Sigmoid colon (tissue), 7 donors: Measurements from ENCODE around the gene RHOB. TPM values are rescaled to one million over a fixed set of nuclear protein-coding genes. Genes with fewer than 3 reads are reported as not detected.

Source experiments
- DNase-seq: peaks from one replicate; pipeline ENCODE4 v3.0.0-alpha.2; 2019
- H3K27ac ChIP-seq, 4 donors: fragments of 200-600 bp; sonication (generic); one replicate each; pipeline ENCODE4 v1.5.1; 2016 to 2019; ENCODE audit warnings: mild to moderate bottlenecking in 1 of 4
- H3K27me3 ChIP-seq, 3 donors: fragments of 200-600 bp; sonication (generic); one replicate each; pipeline ENCODE4 v1.5.1; 2019; ENCODE audit warnings: mild to moderate bottlenecking in 1 of 3
- H3K36me3 ChIP-seq, 4 donors: fragments of 200-600 bp; sonication (generic); one replicate each; pipeline ENCODE4 v1.5.1; 2016 to 2019
- H3K4me1 ChIP-seq, 4 donors: fragments of 200-600 bp; sonication (generic); one replicate each; pipeline ENCODE4 v1.5.1; 2017 to 2019
- H3K4me3 ChIP-seq, 4 donors: fragments of 200-600 bp; sonication (generic); one replicate each; pipeline ENCODE4 v1.5.1; 2017 to 2019; ENCODE audit warnings: mild to moderate bottlenecking in 2 of 4, moderate library complexity in 1 of 4
- H3K9me3 ChIP-seq, 4 donors: fragments of 200-600 bp in 3 of 4; sonication (generic) in 3 of 4; one replicate each; pipeline versions ENCODE4 v1.5.1 to v1.6.1; 2013 to 2019
- CTCF ChIP-seq, 4 experiments: fragments of 450-650 bp in 3 of 4; fragments of 200-600 bp in 1 of 4; IDR thresholded peaks; one replicate each; pipeline ENCODE4 v1.5.1; 2016 to 2019; ENCODE audit warnings: antibody characterized with exemption in 4 of 4, mild to moderate bottlenecking in 3 of 4, moderate library complexity in 2 of 4
- EP300 ChIP-seq, 4 donors: sonication (generic); formaldehyde crosslinking; IDR thresholded peaks; one replicate each; pipeline ENCODE4 v1.6.1; 2017; ENCODE audit warnings: antibody characterized with exemption in 4 of 4
- POLR2A ChIP-seq, 2 donors: fragments of 450-650 bp; IDR thresholded peaks; one replicate each; pipeline ENCODE4 v1.6.1; 2016; ENCODE audit warnings: antibody characterized with exemption in 2 of 2, mild to moderate bottlenecking in 2 of 2, moderate library complexity in 2 of 2
- POLR2AphosphoS5 ChIP-seq, 4 donors: sonication (generic); formaldehyde crosslinking; IDR thresholded peaks; one replicate each; pipeline ENCODE4 v1.6.1; 2017; ENCODE audit warnings: antibody characterized with exemption in 4 of 4
- WGBS, 2 donors: extraction: QIAGEN DNeasy Blood & Tissue Kit; methylation state at CpG; one replicate each; pipeline ENCODE4 v1.1.7; 2013; 5-methylcytosine and 5-hydroxymethylcytosine counted together
- intact Hi-C: fragments of 100-400 bp; cut with DNase I; formaldehyde crosslinking; loops from one replicate; pipeline ENCODE4 v1.15.1; 2023
- polyA plus RNA-seq, 3 donors: library from polyadenylated mRNA; stranded (reverse); fragments of 200-250 nt; gene quantifications; one replicate each; pipeline ENCODE4 v1.2.3, GENCODE V29; 2013
- total RNA-seq, 4 donors: library from RNA; depleted of rRNA; stranded (reverse); fragments of >200 nt; gene quantifications; one replicate each; pipeline ENCODE4 v1.1.0, GENCODE V29; 2016
- donor health status: healthy with polysubstance abuse.
- donor health status: Bipolar disorder and iron deficiency.
- donor health status: healthy.

RHOB gene
- total and polyA plus RNA-seq, 7 donors, result 60.6 to 1,323 (median 753) TPM

GRCh38 chr2:20400787-20401488 lies 45.9 kb upstream of the RHOB start:
- H3K4me1 ChIP-seq, result peaks cover 0 to 22% (median 17%) of the 10 kb centered on the region in 4 donors
- H3K27ac ChIP-seq, result peak overlapping the region; percentile 17 to 62 (median 44)
- H3K4me3 ChIP-seq, result no peak overlapping the region
- TF ChIP-seq CTCF (IDR thresholded peaks at IDR 0.05) (no peak), POLR2A (IDR thresholded peaks at IDR 0.05) (no peak), EP300 (IDR thresholded peaks at IDR 0.05) (no peak), POLR2AphosphoS5 (IDR thresholded peaks at IDR 0.05) (no peak)
- H3K36me3 ChIP-seq, result no peaks in the 10 kb centered on the region
- H3K27me3 ChIP-seq, result no peaks in the 10 kb centered on the region
- peak; percentile 60 for DNase-seq
- intact Hi-C loops, result no loop called here
- no peaks in the 10 kb centered on the region for H3K9me3 ChIP-seq
- 67 to 74% methylated on average over 3 of the region's 3 CpGs for WGBS, 2 donors

- Histone ChIP-seq H3K27ac (peak overlapping the region; percentile 17 to 62 (median 44)), H3K36me3 (no peaks in the 10 kb centered on the region), H3K4me3 (no peak overlapping the region), H3K9me3 (no peaks in the 10 kb centered on the region), H3K4me1 (peaks cover 0 to 22% (median 17%) of the 10 kb centered on the region in 4 donors), H3K27me3 (no peaks in the 10 kb centered on the region)
- intact Hi-C loops, result no loop called here
- no peak for TF ChIP-seq CTCF (IDR thresholded peaks at IDR 0.05)
- no peak for TF ChIP-seq EP300 (IDR thresholded peaks at IDR 0.05)
- TF ChIP-seq POLR2A (IDR thresholded peaks at IDR 0.05), result no peak
- no peak for TF ChIP-seq POLR2AphosphoS5 (IDR thresholded peaks at IDR 0.05)
- DNase-seq, result peak; percentile 48
- 88 to 92% methylated on average over 6 of the region's 6 CpGs for WGBS, 2 donors
These were observed 45.4 kb upstream of the RHOB start for GRCh38 chr2:20401489-20401835.

- TF ChIP-seq EP300 (IDR thresholded peaks at IDR 0.05), result peak in 2 of 4 donors; percentile 37 to 57
- no peak for TF ChIP-seq CTCF (IDR thresholded peaks at IDR 0.05)
- no peak for TF ChIP-seq POLR2A (IDR thresholded peaks at IDR 0.05)
- peak; percentile 62 to 83 (median 74) for TF ChIP-seq POLR2AphosphoS5 (IDR thresholded peaks at IDR 0.05)
- Histone ChIP-seq H3K36me3 (no peaks in the 10 kb centered on the region), H3K27me3 (no peaks in the 10 kb centered on the region), H3K4me3 (no peak overlapping the region), H3K27ac (peak overlapping the region; percentile 50 to 73 (median 70)), H3K9me3 (peaks cover 0 to 6% (median 1%) of the 10 kb centered on the region in 4 donors), H3K4me1 (peaks cover 0 to 22% (median 16%) of the 10 kb centered on the region in 4 donors)
- WGBS, 2 donors, result 73 to 89% methylated on average over 5 of the region's 5 CpGs
- peak; percentile 65 for DNase-seq
- intact Hi-C loops, result no loop called here
These were observed 43.0 kb upstream of the RHOB start for GRCh38 chr2:20403774-20404312.

- no peak for TF ChIP-seq CTCF (IDR thresholded peaks at IDR 0.05)
- no peak for TF ChIP-seq POLR2A (IDR thresholded peaks at IDR 0.05)
- TF ChIP-seq POLR2AphosphoS5 (IDR thresholded peaks at IDR 0.05), result no peak
- no peak for TF ChIP-seq EP300 (IDR thresholded peaks at IDR 0.05)
- intact Hi-C loops, result no loop called here
These were observed 41.9 kb upstream of the RHOB start for GRCh38 chr2:20404950-20405349.

More at GRCh38 chr2:20404950-20405349, 41.9 kb upstream of the RHOB start:
- Histone ChIP-seq H3K27ac (peak overlapping the region in 2 of 4 donors; percentile 73), H3K36me3 (no peaks in the 10 kb centered on the region), H3K9me3 (peaks cover 4 to 9% (median 6%) of the 10 kb centered on the region in 4 donors), H3K4me1 (peaks cover 0 to 22% (median 15%) of the 10 kb centered on the region in 4 donors), H3K27me3 (no peaks in the 10 kb centered on the region), H3K4me3 (no peak overlapping the region)
- 60 to 82% methylated on average over 2 of the region's 2 CpGs for WGBS, 2 donors
- no peak for DNase-seq
